Measurements from ENCODE around the gene MIS12.
A peak's percentile ranks its signal among the peaks of the same experiment; 100 is the strongest.

MIS12 gene

DNA sequence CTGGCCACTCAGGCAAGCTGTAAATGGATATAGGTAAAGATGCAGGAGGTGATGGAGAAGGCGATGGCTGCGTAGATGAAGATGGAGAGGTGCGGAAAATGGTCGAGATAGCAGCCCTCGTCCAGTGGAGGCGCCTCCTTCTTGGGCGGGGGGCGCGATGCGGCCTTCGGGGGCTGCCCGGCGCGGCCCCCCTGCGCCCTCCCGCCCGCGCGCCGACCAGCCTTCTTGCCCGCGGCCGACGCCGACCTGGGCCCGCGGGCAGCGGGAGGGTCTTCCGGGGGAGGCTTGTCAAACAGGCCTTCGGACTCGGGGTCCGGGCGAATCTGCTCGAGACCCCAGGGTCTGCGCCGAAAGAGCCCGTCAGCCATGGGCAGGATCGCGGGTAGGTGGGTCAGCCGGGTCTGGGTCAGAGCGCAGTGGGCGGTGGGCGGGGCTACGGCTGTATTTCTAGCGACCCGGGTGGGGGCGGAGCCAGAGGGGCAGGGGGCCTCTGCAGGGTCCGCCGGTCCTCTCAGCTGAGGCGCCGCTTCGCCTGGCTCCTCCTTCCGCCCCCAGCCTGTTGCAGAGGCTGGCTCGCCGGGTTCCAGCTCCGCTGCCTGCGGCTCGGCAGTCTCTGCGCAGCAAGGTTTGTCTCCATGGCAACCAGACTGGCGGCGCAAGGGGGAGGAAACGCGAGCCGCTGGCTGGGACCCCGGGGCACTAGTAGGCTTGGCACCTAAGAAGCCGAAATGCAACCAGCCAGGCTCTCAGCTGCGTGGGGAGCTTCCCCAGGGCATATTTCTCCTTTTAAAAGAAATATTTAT lies 14.4 kb downstream of the MIS12 start:
- DNase-seq, result peak; percentile 44 to 69 (median 59)

DNA sequence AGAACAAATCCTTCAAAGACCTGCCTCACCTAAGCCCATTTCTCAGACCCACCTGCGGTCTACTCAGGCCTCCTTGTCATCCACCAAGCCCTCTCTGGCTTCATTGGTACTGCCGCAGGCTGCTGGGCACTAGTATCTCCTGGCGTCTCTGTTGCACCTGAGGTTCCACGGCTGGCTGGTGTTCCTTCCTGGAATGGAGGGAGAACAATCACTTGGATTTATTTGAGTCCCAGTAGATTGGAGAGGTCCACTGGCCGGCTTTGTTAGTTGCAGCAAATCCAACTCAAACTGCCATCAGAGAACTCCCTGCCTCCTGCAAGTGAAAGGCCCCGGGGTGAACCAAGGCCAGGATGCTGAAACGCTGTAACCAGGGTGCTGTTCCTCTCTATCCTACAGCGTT lies 15.3 kb downstream of the MIS12 start:
- no peak for DNase-seq

DNA sequence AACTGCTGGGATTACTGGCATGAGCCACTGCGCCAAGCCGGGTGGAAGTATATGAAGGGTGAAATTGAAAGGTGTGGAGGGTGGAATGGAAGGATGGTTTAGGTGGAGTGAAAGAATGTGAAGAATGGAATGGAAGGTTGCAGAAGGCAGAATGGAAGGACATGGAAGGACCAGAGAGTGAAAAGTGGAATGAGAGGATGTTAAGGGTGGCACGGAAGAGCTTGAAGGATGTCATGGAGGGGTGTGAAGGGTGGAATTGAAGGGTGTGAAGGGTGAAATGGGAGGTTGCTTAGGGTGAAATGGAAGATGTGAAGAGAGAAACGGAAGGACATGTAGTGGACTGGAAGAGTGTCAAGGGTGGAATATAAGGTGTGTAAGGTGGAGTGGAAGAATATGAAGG lies 16.2 kb downstream of the MIS12 start:
- DNase-seq, result no peak

DNA sequence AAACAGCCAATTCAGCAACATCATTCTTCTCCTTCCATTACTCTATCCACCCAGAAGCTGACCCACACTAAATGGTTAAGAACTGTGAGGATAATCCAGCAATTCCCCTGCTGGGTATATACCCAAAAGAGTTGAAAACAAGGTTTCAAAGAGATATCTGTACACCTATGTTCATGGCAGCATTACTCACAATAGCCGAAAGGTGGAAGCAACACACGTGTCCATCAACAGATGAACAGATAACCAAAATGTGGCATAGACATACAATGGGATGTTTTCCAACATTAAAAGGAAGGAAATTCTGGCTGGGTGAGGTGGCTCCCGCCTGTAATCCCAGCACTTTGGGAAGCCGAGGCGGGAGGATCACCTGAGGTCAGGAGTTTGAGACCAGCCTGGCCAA lies 19.9 kb downstream of the MIS12 start:
- no peak for DNase-seq

DNA sequence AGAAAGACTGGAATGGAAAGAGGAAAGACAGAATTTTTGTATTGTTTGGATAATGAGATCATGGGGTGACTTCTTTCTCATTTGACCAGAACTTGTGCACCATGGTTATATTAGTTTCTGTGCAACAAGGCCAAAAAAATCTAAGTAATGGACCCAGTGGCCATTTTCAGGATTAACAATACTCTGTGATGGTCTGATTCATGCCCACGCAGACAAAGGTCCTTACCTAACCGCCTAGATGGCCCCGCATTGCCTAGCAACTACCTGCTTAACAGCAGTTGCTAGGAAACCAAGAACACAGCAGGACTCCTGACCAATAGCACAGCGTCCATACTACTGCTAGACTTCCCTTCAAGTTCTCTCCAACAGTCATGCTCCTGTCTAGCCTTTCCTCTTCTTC lies 22.4 kb downstream of the MIS12 start:
- no peak for DNase-seq

DNA sequence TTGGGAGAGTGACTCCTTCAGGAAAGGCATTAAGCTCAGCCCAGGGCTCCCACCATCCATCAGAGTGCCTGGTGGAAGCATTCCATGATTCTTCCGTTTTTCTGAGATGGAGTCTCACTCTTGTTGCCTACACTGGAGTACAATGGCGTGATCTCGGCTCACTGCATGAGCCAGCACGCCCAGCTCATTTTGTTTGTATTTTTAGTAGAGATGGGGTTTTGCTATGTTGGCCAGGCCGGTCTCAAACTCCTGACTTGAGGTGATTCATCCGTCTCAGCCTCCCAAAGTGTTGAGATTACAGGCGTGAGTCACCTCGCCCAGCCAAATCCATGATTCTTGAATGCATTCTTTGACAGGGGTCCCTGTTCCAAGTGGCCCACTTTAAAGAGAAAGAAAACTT lies 23.1 kb downstream of the MIS12 start:
- no peak for DNase-seq

DNA sequence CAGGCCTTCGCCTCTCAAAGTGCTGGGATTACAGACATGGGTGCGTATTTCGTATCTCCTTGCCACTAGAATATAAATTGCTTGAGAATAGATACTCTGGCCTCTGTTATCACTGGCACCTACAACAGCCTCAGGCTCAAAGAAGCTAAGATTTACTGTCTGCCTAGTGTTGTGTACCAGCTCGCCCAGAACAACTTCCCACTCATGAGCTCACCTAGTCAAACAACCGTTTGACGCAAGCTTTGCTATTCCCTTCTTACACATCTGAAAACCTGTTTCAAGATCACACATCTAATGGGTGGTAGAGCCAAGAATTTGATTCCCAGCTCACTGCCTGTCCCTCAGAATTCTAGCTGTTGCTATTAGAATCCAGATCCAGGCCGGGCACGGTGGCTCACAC lies 24.4 kb downstream of the MIS12 start:
- DNase-seq, result no peak

DNA sequence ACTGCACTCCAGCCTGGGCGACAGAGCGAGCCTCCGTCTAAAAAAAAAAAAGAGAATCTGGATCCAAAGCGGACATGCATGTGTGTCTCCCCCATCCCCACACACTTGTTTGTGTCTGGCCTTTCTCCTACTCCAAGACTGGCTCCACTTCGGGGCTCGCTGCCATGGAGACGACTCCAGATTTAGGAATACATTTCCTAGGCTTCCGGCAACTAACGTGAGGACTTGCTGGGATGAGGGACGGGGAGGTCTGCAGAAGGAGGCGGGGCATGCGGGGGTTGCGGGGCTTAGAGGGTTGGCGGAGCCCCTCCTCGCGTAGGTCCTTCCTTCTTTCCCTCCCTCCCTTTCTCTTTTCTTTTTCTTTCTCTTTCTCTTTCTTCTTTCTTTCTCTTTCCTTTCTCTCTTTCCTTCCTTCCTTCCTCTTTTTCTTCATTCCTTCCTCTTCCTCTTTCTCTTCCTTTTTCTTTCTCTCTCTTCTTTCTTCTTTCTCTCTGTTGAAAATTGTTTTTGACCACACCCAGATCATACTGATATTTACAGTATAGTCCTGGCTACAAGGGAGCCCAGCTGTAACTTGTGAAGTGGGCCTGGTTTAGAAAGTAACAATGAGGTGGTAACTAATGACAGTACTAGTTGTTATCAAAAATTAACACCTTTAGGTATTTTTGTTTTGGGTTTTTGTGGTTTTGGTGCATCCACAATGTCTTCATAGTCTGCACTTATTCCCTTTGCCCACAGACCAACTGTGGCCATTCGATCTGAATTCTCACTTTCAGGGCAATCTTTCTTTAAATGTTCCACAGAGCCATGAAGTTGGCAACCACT lies 25.2 kb downstream of the MIS12 start:
- no peak for DNase-seq

DNA sequence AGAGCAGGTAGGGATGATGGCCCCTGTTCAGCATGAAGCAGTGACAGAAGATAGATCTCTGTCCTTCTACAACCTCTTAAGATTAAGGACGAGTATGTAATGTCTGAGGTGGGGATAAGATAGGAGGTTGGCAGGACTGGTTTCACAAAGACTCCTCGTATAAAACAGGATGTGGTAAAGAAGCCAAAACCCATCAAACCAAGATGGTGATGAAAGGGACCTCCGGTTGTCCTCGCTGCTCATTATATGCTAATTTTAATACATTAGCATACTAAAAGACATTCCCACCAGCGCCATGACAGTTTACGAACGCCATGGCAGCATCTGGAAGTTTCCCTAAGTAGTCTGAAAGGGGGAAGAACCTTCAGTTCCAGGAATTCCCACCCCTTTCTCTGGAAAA lies 27.3 kb downstream of the MIS12 start:
- DNase-seq, result no peak

DNA sequence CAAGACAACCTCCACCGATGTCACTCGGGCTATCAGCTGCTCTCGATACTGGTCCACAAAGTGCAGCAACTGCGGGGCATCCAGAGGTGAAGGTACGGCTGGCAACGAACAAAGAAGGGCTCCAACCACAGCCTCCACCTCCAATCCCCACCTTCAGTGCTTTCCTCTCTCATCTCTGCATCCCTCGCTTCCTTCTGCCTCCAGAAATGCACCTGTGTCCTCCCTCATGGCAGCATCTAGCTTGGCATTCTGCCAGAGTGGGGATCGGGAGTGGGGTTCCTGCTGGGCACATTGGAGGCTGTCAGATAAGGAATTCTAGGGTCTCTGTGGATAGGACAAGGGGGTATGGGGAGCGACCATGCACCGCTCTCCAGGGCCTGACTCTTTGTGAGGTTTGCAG lies 28.6 kb downstream of the MIS12 start:
- no peak for DNase-seq

DNA sequence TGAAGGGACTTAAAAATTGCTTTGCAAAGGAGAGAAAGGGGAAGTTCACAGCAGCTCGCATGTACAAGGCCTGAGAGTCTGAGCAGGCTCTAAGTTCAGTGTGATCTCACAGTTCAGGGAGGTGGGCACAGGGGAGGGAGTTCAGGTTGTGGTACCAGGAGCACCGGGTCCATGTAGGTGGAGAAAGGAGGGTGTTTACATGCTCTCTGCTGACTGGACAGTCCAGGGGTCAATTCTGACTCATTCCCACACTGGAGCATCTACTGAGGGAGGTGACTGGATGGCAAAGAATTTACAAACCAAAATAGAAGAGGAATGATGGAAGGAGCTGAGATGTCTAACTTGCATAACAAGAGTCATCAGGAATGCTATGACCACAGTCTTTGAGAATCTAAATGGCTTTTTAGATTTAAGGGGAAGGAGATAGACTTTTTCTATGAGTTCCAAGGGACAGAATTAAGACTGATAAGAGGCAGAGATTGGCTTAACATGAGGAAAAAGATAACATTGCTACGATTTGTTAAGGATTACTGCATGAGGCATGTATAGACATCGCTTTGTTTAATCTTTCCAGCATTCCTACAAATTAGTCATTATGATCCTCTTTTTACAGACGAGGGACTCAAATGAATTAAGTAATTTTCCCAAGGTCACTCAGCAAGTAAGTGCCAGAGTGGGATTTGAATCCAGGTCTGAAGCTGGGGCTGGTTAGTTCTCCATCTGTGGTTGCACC lies 29.9 kb downstream of the MIS12 start:
- DNase-seq, result no peak

DNA sequence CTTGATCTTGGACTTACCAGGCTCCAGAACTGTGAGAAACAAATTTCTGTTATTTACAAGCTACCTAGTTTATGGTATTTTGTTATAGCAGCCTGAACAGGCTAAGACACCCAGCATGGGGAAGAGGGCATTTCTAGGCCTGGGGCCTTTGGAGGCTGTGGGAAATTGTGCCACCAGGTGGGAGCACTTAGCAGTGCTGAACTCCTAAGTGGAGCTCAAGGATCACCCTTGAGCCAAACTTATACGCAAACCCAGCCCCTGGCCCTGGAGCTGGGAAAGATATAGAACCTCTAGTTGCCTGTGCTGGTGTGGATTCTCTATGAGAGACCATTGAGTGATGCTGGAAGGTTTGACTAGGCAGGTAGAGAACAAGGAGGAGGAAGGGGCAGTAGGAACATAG lies 36.1 kb downstream of the MIS12 start:
- DNase-seq, result no peak

DNA sequence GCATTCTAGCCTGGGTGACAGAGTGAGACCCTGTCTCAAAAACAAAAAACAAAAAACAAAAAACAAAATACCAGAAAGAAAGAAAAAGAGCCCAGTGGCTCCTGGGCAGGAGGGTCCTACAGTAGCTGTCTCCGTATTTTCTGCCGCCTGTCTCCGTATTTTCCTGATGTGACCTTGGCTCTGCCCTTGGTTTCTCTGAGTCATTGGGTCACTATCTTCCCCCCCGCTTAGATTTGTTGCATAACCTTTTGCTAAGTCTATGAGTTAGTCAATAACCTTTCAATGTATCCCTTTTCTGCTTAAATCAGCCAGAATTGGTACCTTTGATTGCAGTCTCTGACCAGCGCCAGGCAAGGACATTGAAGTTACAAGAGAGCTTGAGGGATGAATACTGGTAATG lies 36.9 kb downstream of the MIS12 start:
- no peak for DNase-seq

DNA sequence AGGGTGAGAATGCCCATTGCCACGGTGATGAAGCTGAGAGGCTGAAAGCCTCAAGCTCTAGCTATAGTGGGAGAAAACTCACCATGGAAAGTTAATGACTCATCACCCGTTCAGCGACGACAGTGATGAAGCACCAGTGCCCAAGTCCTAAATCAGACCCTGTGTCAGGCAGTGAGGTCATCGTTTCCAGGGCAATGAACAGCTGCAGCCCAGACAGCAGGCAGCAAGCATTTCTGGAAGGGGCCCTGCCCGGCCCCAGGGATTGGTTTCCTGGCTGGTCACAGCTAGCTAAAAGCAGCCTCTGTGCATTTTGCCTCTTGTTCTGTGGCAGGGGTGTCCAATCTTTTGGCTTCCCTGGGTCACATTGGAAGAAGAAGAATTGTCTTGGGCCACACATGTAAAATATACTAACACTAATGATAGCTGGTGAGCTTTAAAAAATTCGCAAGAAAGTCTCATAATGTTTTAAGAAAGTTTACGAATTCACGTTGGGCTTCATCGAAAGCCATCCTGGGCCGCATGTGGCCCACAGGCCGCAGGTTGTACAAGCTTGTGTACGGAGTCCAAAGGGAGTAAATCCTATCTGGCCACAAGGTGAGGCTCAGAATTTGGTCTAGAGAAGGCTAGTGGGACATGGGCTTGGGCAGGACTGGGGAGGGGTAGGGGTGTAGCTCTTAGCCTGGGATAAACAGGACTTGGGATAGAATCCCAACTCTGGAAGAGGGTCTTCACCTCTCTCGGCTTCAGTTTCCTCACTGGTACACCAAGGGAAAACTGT lies 40.6 kb downstream of the MIS12 start:
- peak; percentile 87 to 94 (median 88) for DNase-seq

DNA sequence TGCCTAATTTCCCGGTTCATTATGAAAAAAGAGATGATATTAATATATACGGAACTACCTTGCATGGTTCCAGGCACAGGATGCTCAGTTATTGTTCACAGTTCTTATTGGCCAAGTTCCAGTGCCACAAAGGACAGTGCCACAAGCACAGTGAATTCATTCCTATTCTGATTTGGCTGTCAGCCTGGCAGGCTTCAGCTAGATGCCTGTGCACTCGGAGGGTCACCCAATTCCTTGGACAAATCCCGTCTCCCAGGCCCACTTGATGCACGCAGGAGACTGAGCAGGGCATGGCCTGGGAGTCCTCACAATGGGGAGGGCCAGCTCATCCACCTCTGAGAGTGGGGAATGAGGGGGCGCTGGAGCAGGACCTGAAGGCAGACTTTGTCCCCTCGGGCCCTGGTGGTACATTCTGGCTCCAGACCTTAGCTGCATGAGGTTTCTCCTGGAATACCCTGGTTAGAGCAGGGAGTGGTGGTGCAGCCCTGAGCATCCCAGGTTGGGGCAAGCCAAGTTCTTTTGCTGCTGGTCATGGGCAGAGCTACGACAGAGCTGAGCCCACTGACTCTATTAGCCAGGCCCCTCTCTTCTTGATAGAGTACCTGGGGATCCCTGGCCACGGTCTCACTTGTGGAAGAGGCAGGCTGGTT lies 41.4 kb downstream of the MIS12 start:
- DNase-seq, result no peak

DNA sequence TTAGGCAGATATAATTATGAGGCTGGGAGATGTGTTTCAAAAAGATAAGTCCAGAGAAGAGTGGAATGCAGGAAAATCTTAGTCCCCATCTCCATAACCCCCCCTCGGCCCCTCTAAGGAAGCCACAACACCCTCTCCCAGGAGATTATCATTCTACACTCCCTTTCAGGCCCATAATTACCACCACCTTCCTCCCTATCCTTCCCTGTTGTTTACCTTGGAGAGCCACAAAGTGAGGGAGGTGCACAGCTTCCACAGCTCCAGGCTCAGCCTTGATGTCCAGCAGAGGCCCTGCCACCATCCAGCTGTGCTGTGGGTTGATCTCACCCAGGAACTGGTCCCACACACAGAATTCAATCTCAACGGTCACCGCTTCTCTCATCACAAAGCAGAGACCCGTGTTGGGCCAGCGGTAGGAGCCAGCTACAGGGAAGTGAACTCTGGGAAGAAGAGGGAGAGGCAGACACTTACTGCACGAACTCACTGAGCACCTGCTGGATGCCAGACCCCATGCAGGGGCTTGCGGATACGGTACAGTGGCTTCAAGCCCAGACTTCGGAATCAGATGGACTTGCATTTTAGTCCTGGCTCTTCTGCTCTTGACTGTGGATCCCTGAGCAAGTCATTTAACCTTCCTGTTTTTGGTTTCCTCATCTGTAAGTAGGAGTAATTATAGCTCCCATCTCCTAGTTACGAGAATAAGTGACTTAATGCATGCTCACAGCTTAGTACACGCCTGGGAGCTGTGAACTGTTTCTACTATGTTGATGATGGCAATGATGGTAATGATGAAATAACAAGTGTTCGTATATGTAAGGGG lies 44.1 kb downstream of the MIS12 start:
- peak; percentile 42 to 62 (median 54) for DNase-seq

DNA sequence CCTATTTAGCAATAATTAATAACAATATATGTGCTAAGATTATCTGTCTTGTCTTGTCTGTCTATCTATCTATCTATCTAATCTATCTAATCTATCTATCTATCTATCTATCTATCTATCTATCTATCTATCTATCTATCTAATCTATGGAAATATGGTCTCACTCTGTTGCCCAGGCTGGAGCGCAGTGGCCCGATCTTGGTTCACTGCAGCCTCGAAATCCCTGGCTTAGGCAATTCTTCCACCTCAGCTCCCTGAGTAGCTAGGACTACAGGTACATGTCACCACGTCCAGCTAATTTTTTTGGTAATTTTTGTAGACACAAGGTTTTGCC lies 44.7 kb downstream of the MIS12 start:
- DNase-seq, result no peak

DNA sequence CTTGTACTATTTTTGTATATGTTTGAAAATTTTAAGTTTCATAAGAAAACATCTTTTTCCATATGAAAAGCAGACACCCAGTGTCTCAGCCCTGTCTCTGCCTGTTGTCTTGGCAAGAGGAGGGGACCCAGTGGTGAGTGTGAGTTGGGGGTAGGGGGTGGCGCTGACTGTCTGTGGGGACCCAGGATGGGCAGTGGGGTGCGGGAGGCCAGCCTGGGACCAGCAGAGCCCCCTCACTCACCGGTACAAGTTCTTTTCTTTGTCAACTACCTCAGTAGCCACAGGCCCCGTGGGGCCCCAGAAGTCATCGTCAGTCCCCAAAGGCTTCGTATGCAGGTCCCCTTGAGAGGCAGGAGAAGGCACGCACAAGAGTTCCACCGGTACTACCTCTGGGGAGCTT lies 46.2 kb downstream of the MIS12 start:
- DNase-seq, result no peak

DNA sequence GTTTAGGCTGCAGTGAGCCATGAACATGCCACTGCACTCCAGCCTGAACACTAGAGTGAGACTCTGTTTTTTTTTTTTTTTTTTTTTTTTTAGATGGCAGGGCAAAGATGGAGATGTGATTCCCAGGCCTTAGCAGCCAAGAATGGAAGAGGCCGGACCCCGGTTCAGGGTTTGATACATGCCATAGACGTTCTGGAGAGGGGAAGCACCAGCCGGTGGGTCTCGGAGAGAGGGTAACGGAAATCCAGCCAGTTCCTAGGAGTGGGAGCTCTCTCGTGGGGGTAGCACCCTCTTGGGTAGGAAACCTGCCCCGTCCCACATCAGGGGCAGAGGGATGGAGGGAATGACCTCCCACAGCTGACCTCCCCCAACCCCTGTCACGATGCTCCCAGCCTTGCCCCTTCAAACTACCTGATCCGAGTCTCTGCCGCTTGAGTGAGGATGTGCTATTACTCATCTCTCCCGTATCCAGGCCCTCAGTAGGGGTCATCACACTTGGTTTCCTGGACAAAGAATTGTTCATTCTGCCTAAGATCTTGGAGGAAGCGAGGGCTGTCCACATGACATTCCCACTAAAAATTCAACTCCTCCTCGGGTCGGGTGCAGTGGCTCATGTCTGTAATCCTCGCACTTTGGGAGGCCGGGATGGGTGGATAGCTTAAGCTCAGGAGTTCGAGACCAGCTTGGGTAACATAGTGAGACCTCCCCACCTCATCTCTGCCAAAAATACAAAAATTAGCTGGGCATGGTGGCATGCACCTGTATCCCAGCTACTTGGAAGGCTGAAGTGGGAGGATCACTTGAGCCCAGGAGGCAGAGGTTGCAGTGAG lies 47.3 kb downstream of the MIS12 start:
- DNase-seq, result no peak

DNA sequence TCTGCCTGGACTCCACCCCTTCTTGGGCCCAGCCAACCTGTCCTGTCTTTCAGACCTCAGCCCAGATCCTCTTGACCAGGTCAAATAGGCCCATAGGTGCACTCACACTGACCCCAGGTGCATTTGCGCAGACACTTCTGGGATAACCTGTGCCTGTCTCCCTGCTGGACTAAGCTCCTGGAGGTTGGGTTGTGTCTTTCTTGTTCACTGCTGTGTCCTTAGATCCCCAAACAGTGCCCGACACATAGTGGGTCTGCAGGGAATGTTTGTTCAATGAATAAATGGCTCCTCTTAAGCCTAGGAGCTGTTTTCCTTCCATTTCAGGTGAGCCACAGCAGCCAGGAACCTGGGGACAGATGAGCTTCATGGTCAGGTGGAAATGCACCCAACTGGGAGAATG lies 49.1 kb downstream of the MIS12 start:
- DNase-seq, result no peak

Measured in suppressor macrophage treated with lipopolysaccharide for 1 hour (primary cell).